ELR (cell line): ENCODE measurements around the gene MYO16.
A peak's percentile ranks its signal among the peaks of the same experiment; 100 is the strongest.

Experiments
- DNase-seq: peaks from one replicate; pipeline ENCODE4 v3.0.0-alpha.2; 2015; ENCODE audit warnings: low read depth

MYO16 gene

GRCh38 chr13:108983273-108983672, 353.9 kb downstream of the MYO16 start:
- no peak for DNase-seq

GRCh38 chr13:108984251-108984920, 355.0 kb downstream of the MYO16 start:
- no peak for DNase-seq

- DNase-seq, result no peak
Observed at GRCh38 chr13:108985166-108985565, 355.8 kb downstream of the MYO16 start.

GRCh38 chr13:108987517-108987916, 358.1 kb downstream of the MYO16 start:
- no peak for DNase-seq

- no peak for DNase-seq
Observed at GRCh38 chr13:108987944-108988343, 358.5 kb downstream of the MYO16 start.

- peak; percentile 73 for DNase-seq
Observed at GRCh38 chr13:108991416-108991815, 362.0 kb downstream of the MYO16 start.

- DNase-seq, result peak; percentile 39
Observed at GRCh38 chr13:108993346-108993745, 363.9 kb downstream of the MYO16 start.

- DNase-seq, result no peak
Observed at GRCh38 chr13:108996430-108996829, 367.0 kb downstream of the MYO16 start.

- no peak for DNase-seq
Observed at GRCh38 chr13:109000207-109000606, 370.8 kb downstream of the MYO16 start.

- DNase-seq, result no peak
Observed at GRCh38 chr13:109002934-109003333, 373.5 kb downstream of the MYO16 start.

GRCh38 chr13:109007946-109008345, 378.5 kb downstream of the MYO16 start:
- DNase-seq, result no peak

GRCh38 chr13:109009756-109010155, 380.3 kb downstream of the MYO16 start:
- no peak for DNase-seq

GRCh38 chr13:109010912-109011311, 381.5 kb downstream of the MYO16 start:
- no peak for DNase-seq

- no peak for DNase-seq
Observed at GRCh38 chr13:109012115-109012514, 382.7 kb downstream of the MYO16 start.

GRCh38 chr13:109021558-109021957, 392.1 kb downstream of the MYO16 start:
- DNase-seq, result no peak

GRCh38 chr13:109024611-109025010, 395.2 kb downstream of the MYO16 start:
- no peak for DNase-seq

- DNase-seq, result no peak
Observed at GRCh38 chr13:109026266-109026665, 396.9 kb downstream of the MYO16 start.

- no peak for DNase-seq
Observed at GRCh38 chr13:109028624-109029023, 399.2 kb downstream of the MYO16 start.

GRCh38 chr13:109033090-109033489, 403.7 kb downstream of the MYO16 start:
- DNase-seq, result no peak

- no peak for DNase-seq
Observed at GRCh38 chr13:109036078-109036780, 406.8 kb downstream of the MYO16 start.

GRCh38 chr13:109043636-109044035, 414.2 kb downstream of the MYO16 start:
- no peak for DNase-seq

- DNase-seq, result no peak
Observed at GRCh38 chr13:109055850-109056249, 426.4 kb downstream of the MYO16 start.

GRCh38 chr13:109058087-109058486, 428.7 kb downstream of the MYO16 start:
- no peak for DNase-seq

GRCh38 chr13:109072505-109072904, 443.1 kb downstream of the MYO16 start:
- DNase-seq, result no peak
